ENCODE measurements around the gene MRPL16.
A peak's percentile ranks its signal among the peaks of the same experiment; 100 is the strongest.
"Not testable (repeated sequence)": the region's sequence is repeated elsewhere in the genome, so short reads cannot be mapped to it uniquely, and the experiment has no call there.

The MRPL16 gene

GRCh38 chr11:59810189-59810910, at the start of gene MRPL16:
TSS of gene MRPL16 (minus strand) at chr11:59810778. CDS start at chr11:59810658, 120 bp downstream.
- DNase-seq: peak; percentile 89

- DNase-seq: no peak
These were observed 49.1 kb upstream of the MRPL16 start for GRCh38 chr11:59859673-59860072.

GRCh38 chr11:59857439-59858434, 47.2 kb upstream of the MRPL16 start:
- DNase-seq: no peak

GRCh38 chr11:59854871-59855270, 44.3 kb upstream of the MRPL16 start:
- DNase-seq: no peak

- not testable (repeated sequence) for DNase-seq
These were observed 40.8 kb upstream of the MRPL16 start for GRCh38 chr11:59851416-59851815.

- DNase-seq: not testable (repeated sequence)
These were observed 39.0 kb upstream of the MRPL16 start for GRCh38 chr11:59849551-59849950.

- no peak for DNase-seq
These were observed 38.6 kb upstream of the MRPL16 start for GRCh38 chr11:59849129-59849528.

GRCh38 chr11:59848439-59848838, 37.9 kb upstream of the MRPL16 start:
- DNase-seq: not testable (repeated sequence)

- no peak for DNase-seq
These were observed 37.0 kb upstream of the MRPL16 start for GRCh38 chr11:59847626-59848025.

- no peak for DNase-seq
These were observed 36.0 kb upstream of the MRPL16 start for GRCh38 chr11:59846556-59846955.

- no peak for DNase-seq
These were observed 34.8 kb upstream of the MRPL16 start, which contains the start of gene CBLIF for GRCh38 chr11:59845399-59845798. TSS of gene CBLIF (minus strand) at chr11:59845499. CDS start at chr11:59845453, 46 bp downstream.

GRCh38 chr11:59842316-59842715, 31.7 kb upstream of the MRPL16 start:
- DNase-seq: no peak

GRCh38 chr11:59841514-59841913, 30.9 kb upstream of the MRPL16 start:
- DNase-seq: no peak

GRCh38 chr11:59839615-59840014, 29.0 kb upstream of the MRPL16 start:
- DNase-seq: no peak

GRCh38 chr11:59833602-59834001, 23.0 kb upstream of the MRPL16 start:
- no peak for DNase-seq

GRCh38 chr11:59829358-59829757, 18.8 kb upstream of the MRPL16 start:
- DNase-seq: no peak

GRCh38 chr11:59822989-59823566, 12.5 kb upstream of the MRPL16 start:
- no peak for DNase-seq

GRCh38 chr11:59818572-59818971, 8.0 kb upstream of the MRPL16 start:
- DNase-seq: no peak

- not testable (repeated sequence) for DNase-seq
These were observed 5.9 kb upstream of the MRPL16 start for GRCh38 chr11:59816434-59816833.

- no peak for DNase-seq
These were observed 5.2 kb upstream of the MRPL16 start for GRCh38 chr11:59815754-59816153.

- DNase-seq: no peak
These were observed 3.4 kb upstream of the MRPL16 start for GRCh38 chr11:59814021-59814420.

- DNase-seq: no peak
These were observed 2.8 kb upstream of the MRPL16 start for GRCh38 chr11:59813364-59813763.

GRCh38 chr11:59812220-59812619, 1.6 kb upstream of the MRPL16 start:
- no peak for DNase-seq
